HG03354 (cell line): ENCODE data around the gene SPEN.
"Not testable (repeated sequence)": the region's sequence is repeated elsewhere in the genome, so short reads cannot be mapped to it uniquely, and the experiment has no call there.

Source experiments
- ATAC-seq: cut with Tn5 transposase; IDR thresholded peaks from one replicate; pipeline ENCODE4 v1.9.1; 2021; ENCODE audit warnings: mild to moderate bottlenecking; ENCODE audit not compliant: unreplicated experiment, poor library complexity, severe bottlenecking

The SPEN gene

GRCh38 chr1:15830258-15830657 is 17.2 kb upstream of the SPEN start:
- no peak for ATAC-seq

- ATAC-seq, result no peak
These were observed 14.3 kb upstream of the SPEN start for GRCh38 chr1:15833069-15833679.

GRCh38 chr1:15833842-15834405 is 13.6 kb upstream of the SPEN start:
- ATAC-seq, result no peak

- ATAC-seq, result peak; percentile 48
These were observed 12.9 kb upstream of the SPEN start for GRCh38 chr1:15834406-15835204.

GRCh38 chr1:15835205-15835740 is 12.2 kb upstream of the SPEN start:
- ATAC-seq, result peak; percentile 14

GRCh38 chr1:15835741-15836510 is 11.6 kb upstream of the SPEN start:
- peak; percentile 49 for ATAC-seq

- not testable (repeated sequence) for ATAC-seq
These were observed 11.1 kb upstream of the SPEN start for GRCh38 chr1:15836511-15836771.

- ATAC-seq, result no peak
These were observed 10.5 kb upstream of the SPEN start for GRCh38 chr1:15836772-15837669.

- ATAC-seq, result no peak
These were observed 9.6 kb upstream of the SPEN start for GRCh38 chr1:15837931-15838330.

- no peak for ATAC-seq
These were observed 8.8 kb upstream of the SPEN start for GRCh38 chr1:15838721-15839120.

- ATAC-seq, result no peak
These were observed 3.5 kb upstream of the SPEN start for GRCh38 chr1:15843826-15844572.

- ATAC-seq, result not testable (repeated sequence)
These were observed 1.5 kb upstream of the SPEN start for GRCh38 chr1:15846056-15846455.

- ATAC-seq, result no peak
These were observed 311 bp downstream of the SPEN start for GRCh38 chr1:15847893-15848142.

GRCh38 chr1:15848143-15848928 is 829 bp downstream of the SPEN start:
- peak; percentile 9 for ATAC-seq

GRCh38 chr1:15848929-15849774 is 1.6 kb downstream of the SPEN start:
- ATAC-seq, result no peak

GRCh38 chr1:15849775-15850324 is 2.3 kb downstream of the SPEN start:
- ATAC-seq, result no peak

- no peak for ATAC-seq
These were observed 3.0 kb downstream of the SPEN start for GRCh38 chr1:15850471-15851001.
